IPS-NIHi11 (cell line): ENCODE data around the gene TMED4.
"Not testable (repeated sequence)": the region's sequence is repeated elsewhere in the genome, so short reads cannot be mapped to it uniquely, and the experiment has no call there.

Experiments used
- DNase-seq: peaks from one replicate; pipeline ENCODE4 v3.0.0; 2012; ENCODE audit warnings: mixed read lengths, low spot score

The TMED4 gene

DNA sequence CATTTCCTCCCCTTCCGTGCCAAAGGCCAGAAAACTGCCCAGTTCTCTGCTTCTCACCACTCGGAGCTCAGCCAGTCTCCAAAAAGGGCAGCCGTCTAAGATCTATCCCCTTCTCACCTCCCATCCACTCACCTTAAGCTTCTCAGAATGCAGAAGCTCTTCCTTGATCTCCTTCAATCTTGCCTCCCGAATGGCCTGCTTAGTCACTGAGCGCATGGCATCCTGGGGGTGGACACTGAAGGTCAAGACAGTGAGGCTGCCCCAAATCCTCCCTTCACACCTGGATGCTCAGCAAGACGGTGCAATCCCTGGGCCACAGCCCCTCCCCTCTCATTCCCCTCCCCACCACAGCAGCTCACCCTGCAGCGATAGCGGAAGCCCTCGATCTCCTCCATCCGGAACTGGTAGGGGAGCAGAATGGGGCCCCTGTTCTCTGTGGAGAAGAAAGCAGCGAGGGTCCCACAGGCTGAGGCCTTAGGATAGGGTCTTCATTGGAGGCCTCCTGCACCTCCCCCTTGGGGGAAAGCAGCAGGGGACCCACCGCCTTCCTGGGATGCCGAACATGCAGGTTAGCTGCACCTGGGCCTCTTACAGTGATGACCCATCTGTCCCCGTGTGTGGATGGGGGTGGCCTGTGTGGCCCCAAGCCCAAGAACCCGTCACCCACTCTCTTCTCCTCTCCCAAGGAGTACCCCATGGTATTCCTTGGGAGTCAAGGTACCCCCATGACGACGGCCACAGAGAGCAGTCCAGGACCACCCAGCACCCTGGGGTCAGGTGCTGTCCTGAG, 13.1 kb downstream of the TMED4 start:
- DNase-seq = no peak

- no peak for DNase-seq
Observed at GRCh38 chr7:44567884-44568283, 14.1 kb downstream of the TMED4 start.

DNA sequence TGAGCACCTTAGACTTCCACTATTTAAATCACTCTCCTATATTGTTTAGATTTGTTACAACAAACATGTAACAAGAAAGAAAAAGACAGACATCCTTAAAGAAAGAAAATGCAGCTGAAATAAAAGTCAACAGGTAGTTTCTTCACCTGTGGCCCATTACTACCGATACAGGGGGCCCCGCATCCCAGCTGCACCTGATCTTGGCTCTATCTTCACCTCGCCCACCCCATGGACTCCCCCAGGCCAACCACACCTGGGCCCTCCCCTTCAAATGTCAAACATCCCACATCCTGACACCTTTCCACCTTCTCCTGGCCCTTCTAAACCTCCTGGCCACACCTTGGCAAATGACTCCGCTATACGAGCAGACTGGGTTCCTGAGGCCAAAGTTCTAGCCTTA, 15.4 kb downstream of the TMED4 start:
- DNase-seq = no peak

GRCh38 chr7:44565795-44566559, 16.1 kb downstream of the TMED4 start:
- no peak for DNase-seq

- DNase-seq = peak; percentile 83
Observed at GRCh38 chr7:44565097-44565794, 16.8 kb downstream of the TMED4 start.

GRCh38 chr7:44564606-44565005, 17.4 kb downstream of the TMED4 start:
- no peak for DNase-seq

DNA sequence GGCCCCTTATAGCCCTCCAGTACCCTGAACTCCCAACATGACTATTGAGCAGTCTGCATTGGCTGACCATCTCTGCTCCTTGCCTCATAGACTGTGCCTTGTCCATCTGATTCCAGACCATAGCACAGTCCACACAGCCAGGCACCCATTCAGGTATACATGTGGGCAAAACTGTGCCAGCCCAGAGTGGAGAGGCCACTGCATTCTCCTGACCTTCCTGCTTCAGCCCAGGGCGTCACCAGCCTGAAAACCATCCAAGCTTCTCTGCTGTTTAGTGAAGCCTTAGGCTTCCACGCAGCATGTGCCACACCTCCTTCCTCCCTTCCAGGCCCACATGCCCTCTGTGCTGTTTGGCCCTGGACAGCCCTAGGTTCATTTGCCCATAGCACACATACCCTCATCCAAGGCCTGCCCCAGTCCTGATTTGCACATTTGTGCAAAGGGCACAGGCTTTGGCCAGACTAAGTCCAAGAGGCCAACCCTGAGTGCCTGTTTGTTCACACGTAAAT, 18.8 kb downstream of the TMED4 start:
- no peak for DNase-seq

GRCh38 chr7:44562622-44562962, 19.4 kb downstream of the TMED4 start:
- not testable (repeated sequence) for DNase-seq

DNA sequence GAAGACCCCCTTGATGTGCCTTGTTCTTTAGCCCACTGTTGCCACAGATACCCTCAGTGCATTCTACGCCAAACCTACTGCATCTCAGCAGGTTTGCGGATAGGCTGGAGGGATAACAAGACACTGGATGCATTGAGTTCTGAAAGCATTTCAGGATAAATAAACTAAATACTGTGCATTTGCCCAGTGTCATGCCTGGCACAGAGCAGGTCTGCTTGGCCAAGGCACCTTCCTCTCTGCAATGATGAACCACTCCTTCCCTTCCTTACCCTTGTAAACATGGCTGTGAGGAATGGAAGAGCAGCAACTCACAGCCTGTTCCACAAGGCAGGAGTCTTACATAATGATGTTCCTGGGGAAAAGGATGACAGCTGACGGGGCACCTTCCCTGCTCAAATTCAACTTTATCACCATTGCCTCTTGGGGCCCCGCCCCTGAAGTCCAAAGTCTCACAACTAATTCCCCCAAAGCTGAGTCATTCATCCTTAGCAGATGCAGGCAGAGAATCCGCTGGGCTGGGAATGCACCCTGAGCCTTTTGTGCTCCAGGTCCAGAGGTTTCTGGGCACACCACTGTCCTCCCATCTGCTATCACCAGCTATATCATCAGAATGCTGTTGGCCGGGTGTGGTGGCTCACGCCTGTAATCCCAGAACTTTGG, 19.9 kb downstream of the TMED4 start:
- no peak for DNase-seq

GRCh38 chr7:44561481-44561880, 20.6 kb downstream of the TMED4 start:
- DNase-seq = no peak

DNA sequence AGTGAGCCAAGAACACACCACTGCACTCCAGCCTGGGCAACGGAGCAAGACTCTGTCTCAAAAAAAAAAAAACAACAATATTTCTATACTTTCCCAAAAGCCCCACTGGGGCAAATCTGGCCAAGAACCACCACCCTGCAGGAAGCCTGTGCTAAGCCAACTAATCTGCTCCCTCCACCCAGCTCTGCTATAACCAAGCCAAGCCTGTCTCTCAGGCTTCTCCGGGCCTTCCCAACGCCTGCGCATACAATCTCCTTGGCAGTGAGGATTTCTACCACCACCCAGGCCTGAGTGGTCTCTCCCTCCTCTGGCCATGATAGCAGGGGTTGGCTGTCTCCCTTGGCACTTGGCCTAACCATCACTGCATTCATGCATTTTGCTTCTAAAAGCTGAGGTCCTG, 22.5 kb downstream of the TMED4 start:
- DNase-seq = no peak

- DNase-seq = no peak
Observed at GRCh38 chr7:44557485-44557884, 24.5 kb downstream of the TMED4 start.

GRCh38 chr7:44555350-44555749, 26.7 kb downstream of the TMED4 start:
- DNase-seq = no peak

DNA sequence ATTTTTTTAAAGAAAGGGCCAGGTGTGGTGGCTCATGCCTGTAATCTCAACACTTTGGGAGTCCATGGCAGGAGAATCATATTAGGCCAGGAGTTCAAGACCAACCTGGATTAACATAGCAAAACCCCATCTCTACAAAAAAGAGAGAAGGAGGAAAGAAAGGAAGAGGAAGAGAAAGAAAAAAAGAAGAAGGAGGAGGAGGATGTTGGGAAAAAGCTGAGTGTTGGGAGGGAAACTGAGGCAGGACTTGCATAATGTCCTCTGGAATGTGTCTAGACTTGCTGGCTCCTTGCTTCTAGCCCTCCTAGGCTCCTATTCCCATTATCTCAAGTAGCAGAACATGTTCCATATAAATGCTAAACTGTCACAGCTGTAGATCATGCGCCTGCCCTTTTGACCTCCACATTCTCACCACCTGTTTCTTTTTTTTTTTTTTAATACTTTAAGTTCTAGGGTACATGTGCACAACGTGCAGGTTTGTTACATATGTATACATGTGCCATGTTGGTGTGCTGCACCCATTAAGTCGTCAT, 29.5 kb downstream of the TMED4 start:
- not testable (repeated sequence) for DNase-seq

- DNase-seq = no peak
Observed at GRCh38 chr7:44549457-44549856, 32.6 kb downstream of the TMED4 start.

DNA sequence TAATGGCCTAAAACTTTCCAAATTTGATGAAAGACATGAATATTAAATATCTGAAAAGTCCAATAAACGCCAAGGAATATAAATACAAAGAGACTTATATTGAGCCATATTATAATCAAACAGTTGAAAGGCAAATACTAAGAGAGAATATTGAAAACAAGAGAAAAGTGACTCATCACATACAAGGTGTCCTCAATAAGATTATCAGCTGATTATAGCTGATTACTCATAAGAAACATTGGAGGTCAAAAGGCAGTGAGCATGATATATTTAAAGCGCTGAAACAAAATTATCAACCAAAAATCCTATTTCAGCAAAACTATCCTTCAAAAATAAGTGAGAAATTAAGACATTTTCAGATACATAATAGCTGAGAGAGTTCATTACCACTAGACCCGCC, 33.1 kb downstream of the TMED4 start:
- no peak for DNase-seq

DNA sequence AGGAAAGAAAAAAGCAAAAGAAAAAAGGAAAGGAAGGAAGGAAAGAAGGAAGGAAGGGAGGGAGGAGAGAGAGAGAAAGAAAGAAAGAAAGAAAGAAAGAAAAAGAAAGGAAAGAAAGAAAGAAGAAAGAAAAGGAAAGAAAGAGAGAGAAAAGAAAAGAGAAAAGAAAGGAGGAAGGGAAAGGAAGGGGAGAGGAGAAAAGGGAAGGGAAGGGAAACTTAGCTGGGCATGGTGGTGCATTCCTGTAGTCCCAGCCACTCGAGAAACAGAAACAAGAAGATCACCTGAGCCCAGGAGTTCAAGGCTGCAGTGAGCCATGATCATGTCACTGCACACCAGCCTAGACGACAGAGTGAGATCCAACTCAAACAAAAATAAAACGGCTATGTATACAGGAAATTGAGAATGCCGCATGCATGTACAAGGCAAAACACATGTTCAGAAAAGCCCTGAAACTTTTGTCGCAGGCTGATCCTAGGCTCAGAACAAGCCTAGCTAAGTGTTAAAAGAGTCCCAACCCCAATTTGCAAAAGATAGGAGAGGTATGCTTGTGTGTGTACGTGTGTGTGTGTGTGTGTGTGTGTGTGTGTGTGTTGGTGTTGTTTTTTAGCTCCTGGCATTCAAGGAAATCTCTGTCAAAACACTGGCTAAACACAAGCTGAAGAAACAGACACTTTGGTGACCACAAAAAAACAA, 34.3 kb downstream of the TMED4 start:
- no peak for DNase-seq

DNA sequence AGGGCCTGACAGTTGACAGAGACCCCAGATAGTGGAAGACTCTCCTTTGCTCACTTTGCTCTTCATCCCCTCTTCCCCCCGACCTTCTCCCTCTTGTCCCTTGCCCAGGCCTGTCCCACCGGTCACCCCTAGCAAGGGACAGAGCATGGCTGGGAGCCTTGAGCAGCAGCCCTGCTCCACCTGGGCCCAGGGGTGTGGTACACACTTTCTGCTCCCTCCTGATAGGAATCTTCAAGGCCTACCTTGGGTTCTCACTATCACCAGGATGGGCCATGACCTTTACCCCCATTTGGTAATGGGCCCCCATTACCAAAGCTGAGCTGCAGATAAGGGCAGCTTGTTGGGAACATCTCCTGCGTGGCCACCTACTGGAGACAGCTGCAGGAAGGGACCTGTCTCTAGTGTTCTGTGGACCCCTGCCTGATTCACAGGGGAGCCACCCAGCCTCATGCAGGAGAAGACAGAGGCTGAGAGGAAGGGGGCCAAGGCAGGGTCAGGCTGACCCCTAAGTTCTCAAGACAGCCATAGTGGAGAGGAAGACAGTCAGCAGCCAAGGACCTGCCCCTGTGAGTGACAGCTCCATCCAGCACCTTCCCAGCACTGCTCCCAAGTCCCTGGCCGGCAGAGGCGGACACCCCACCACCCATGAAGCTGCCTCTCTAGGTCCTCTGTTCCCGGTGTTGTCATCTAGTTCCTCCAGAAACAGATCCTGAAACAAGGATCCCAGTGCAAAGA, 40.0 kb downstream of the TMED4 start:
- DNase-seq = no peak

GRCh38 chr7:44541028-44541869, 40.8 kb downstream of the TMED4 start, which contains the start of gene NPC1L1:
NPC1L1 (minus strand) TSS chr7:44541330; CDS start chr7:44541259, 71 bp downstream.
- DNase-seq = peak; percentile 26
